H1 (cell line): ENCODE results near the gene UGGT2. TPM values are rescaled to one million over a fixed set of nuclear protein-coding genes. Genes with fewer than 3 reads are reported as not detected.

Experiments
- BCL11A ChIP-seq, 2 experiments: IDR thresholded peaks; one replicate each; pipeline ENCODE4 v1.6.1; 2011; ENCODE audit warnings: low read depth in 2 of 2, low read length in 2 of 2, mild to moderate bottlenecking in 2 of 2
- CHD7 ChIP-seq: fragments of 300-600 bp; sonication (generic); IDR thresholded peaks from 2 replicates; pipeline ENCODE4 v1.7.1; 2012; ENCODE audit warnings: low read length, moderate library complexity, mild to moderate bottlenecking, inconsistent platforms; ENCODE audit not compliant: insufficient replicate concordance
- HDAC2 ChIP-seq, 2 experiments: fragments of 300-600 bp in 1 of 2; sonication (generic) in 1 of 2; IDR thresholded peaks; 2 replicates each; pipeline ENCODE4 v1.6.1; 2011 to 2012; ENCODE audit warnings: low read depth in 2 of 2, low read length in 2 of 2, mild to moderate bottlenecking in 2 of 2, moderate library complexity in 2 of 2, borderline replicate concordance in 1 of 2, inconsistent platforms in 1 of 2
- KDM4A ChIP-seq: IDR thresholded peaks from one replicate; pipeline ENCODE4 v1.7.1; 2012; ENCODE audit warnings: low read depth, mild to moderate bottlenecking, moderate library complexity, low read length, inconsistent platforms; ENCODE audit not compliant: severe bottlenecking
- POU5F1 ChIP-seq: IDR thresholded peaks from 2 replicates; pipeline ENCODE4 v1.6.1; 2011; ENCODE audit warnings: low read depth, mild to moderate bottlenecking, low read length, moderate library complexity
- SAP30 ChIP-seq: fragments of 300-600 bp; sonication (generic); IDR thresholded peaks from 2 replicates; pipeline ENCODE4 v1.7.1; 2012; ENCODE audit warnings: low read length, moderate library complexity, mild to moderate bottlenecking, inconsistent platforms; ENCODE audit not compliant: insufficient read depth, insufficient replicate concordance
- polyA plus RNA-seq, 7 experiments: library from polyadenylated mRNA; depleted of rRNA in 3 of 7; stranded (reverse) in 5 of 7; unstranded in 2 of 7; fragments of >200 nt in 5 of 7; fragments of 200-250 nt in 2 of 7; gene quantifications; 1 replicate in 5 of 7; 2 replicates in 1 of 7; 4 replicates in 1 of 7; pipeline versions ENCODE4 v1.2.1 to v1.2.3, GENCODE V29; 2011 to 2013; ENCODE audit warnings: missing spikeins in 2 of 7, mixed read lengths in 2 of 7
- total RNA-seq: library from RNA; stranded (reverse); fragmentation: NEBNext Ultra II Directional; extraction: Animal tissue kit (Norgen Biotek cat#: 25700); gene quantifications from 2 replicates; pipeline ENCODE4 v1.2.1, GENCODE V29; 2021

UGGT2 gene
- total and polyA plus RNA-seq, 2 of the 8 experiments (the other 6 are each of a cell fraction or from before 2014, with no cell fraction given): 5.9 to 25.1 TPM

DNA sequence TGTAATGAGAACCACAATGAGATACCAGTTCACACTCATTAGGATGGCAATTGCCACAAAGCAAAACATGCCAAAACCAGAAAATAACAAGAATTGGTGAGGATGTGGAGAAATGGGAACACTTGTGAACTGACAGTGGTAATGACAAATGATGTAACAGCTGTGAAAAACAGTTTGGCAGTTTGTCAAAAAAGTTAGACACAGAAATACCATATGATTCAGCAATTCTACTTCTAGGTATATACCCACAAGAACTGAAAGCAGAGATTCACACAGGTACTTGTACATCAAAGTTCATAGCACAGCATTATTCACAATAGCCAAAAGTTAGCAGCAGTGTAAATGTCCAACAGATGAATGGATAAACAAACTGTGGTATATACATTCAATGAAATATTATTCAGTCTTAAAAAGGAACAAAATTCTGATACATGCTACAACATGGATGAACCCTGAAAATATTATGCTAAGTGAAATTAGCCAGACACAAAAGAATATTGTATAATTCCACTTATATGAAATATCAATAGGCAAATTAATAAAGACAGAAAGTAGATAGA is 96.5 kb downstream of the UGGT2 start (continued):
- TF ChIP-seq CHD7 (no peak), KDM4A (no peak), POU5F1 (no peak), SAP30 (no peak), BCL11A (IDR thresholded peaks at IDR 0.05; ENCODE audit: low read depth in 2 of 2, low read length in 2 of 2) (no peak), HDAC2 (IDR thresholded peaks at IDR 0.05; ENCODE audit: borderline replicate concordance in 1 of 2, low read depth in 2 of 2, low read length in 2 of 2) (no peak)
